Mucosa of descending colon (tissue), 3 donors: ENCODE results near the gene RPP38. TPM values are rescaled to one million over a fixed set of nuclear protein-coding genes. Genes with fewer than 3 reads are reported as not detected.

Experiments
- ATAC-seq: fragments of 200-7000 bp; cut with Tn5 transposase; one replicate; pipeline ENCODE4 v1.9.1; 2020; ENCODE audit warnings: mild to moderate bottlenecking, moderate library complexity
- DNase-seq, 3 donors: peaks; one replicate each; pipeline ENCODE4 v3.0.0-alpha.2; 2020
- H3K36me3 ChIP-seq: fragments of 200-600 bp; one replicate; pipeline ENCODE4 v1.8.0; 2021; ENCODE audit warnings: low read depth, mild to moderate bottlenecking
- H3K4me1 ChIP-seq: fragments of 200-600 bp; one replicate; pipeline ENCODE4 v1.8.0; 2021; ENCODE audit warnings: low read depth, mild to moderate bottlenecking
- H3K4me3 ChIP-seq: fragments of 200-600 bp; one replicate; pipeline ENCODE4 v1.8.0; 2021; ENCODE audit warnings: mild to moderate bottlenecking
- H3K9me3 ChIP-seq: fragments of 200-600 bp; one replicate; pipeline ENCODE4 v1.8.0; 2021; ENCODE audit warnings: mild to moderate bottlenecking
- CTCF ChIP-seq: fragments of 200-600 bp; IDR thresholded peaks from one replicate; pipeline ENCODE4 v1.8.0; 2022; ENCODE audit warnings: antibody characterized with exemption, mild to moderate bottlenecking
- intact Hi-C, 2 donors: fragments of 100-400 bp; cut with DNase I in 1 of 2; cut with micrococcal nuclease in 1 of 2; formaldehyde crosslinking; loops; one replicate each; pipeline versions ENCODE4 v1.11.0 to v1.11.1; 2022; cut with DNase I, micrococcal nuclease
- total RNA-seq, 3 donors: library from RNA; stranded (reverse); fragmentation: NEBNext Ultra II Directional in 2 of 3; extraction: Animal tissue kit (Norgen Biotek cat#: 25700) in 2 of 3; gene quantifications; one replicate each; pipeline versions ENCODE4 v1.2.1 to v1.2.4, GENCODE V29; 2021 to 2023
- donor health status: DM: no; HTN: no; CAD: no; lungs with moderate emphysema.
- donor health status: DM: no; HTN: no; CAD: no.
- donor health status: DM: no; HTN: yes; CAD: no.

RPP38 gene
- total RNA-seq, 3 donors from 2014 or later: 15.8 to 17.9 (median 17.7) TPM

- no peak for DNase-seq
Measured at GRCh38 chr10:15136129-15137035, 39.2 kb downstream of the RPP38 start.

GRCh38 chr10:15137036-15137359 lies 39.8 kb downstream of the RPP38 start:
- intact Hi-C loops: no loop called here
- no peak for TF ChIP-seq CTCF
- Histone ChIP-seq H3K9me3 (no peaks in the 10 kb centered on the region), H3K4me1 (no peaks in the 10 kb centered on the region), H3K4me3 (no peak overlapping the region), H3K36me3 (no peaks in the 10 kb centered on the region)
- ATAC-seq: no peak
- no peak for DNase-seq

More at GRCh38 chr10:15136129-15137035, 39.2 kb downstream of the RPP38 start:
- no peak for TF ChIP-seq CTCF
- Histone ChIP-seq H3K4me1 (no peaks in the 10 kb centered on the region), H3K9me3 (no peaks in the 10 kb centered on the region), H3K4me3 (no peak overlapping the region), H3K36me3 (no peaks in the 10 kb centered on the region)
- intact Hi-C loops: no loop called here
- no peak for ATAC-seq

- no peaks in the 10 kb centered on the region for H3K36me3 ChIP-seq
- no peak for TF ChIP-seq CTCF
- H3K4me1 ChIP-seq: no peaks in the 10 kb centered on the region
- intact Hi-C loops: no loop called here
- no peak overlapping the region for H3K4me3 ChIP-seq
- no peaks in the 10 kb centered on the region for H3K9me3 ChIP-seq
- DNase-seq (no peak), ATAC-seq (no peak)
Measured at GRCh38 chr10:15137636-15138035, 40.5 kb downstream of the RPP38 start.

GRCh38 chr10:15140698-15141097 lies 43.5 kb downstream of the RPP38 start:
- no peak for ATAC-seq
- H3K4me1 ChIP-seq: no peaks in the 10 kb centered on the region
- H3K9me3 ChIP-seq: no peaks in the 10 kb centered on the region
- H3K36me3 ChIP-seq: no peaks in the 10 kb centered on the region
- no peak for TF ChIP-seq CTCF
- no peak overlapping the region for H3K4me3 ChIP-seq
- intact Hi-C loops: no loop called here
- DNase-seq: no peak

GRCh38 chr10:15141136-15142054 lies 44.2 kb downstream of the RPP38 start:
- peak; percentile 40 for ATAC-seq
- no peaks in the 10 kb centered on the region for H3K9me3 ChIP-seq
- H3K36me3 ChIP-seq: no peaks in the 10 kb centered on the region
- H3K4me3 ChIP-seq: no peak overlapping the region
- TF ChIP-seq CTCF: no peak
- intact Hi-C loops: no loop called here
- no peak for DNase-seq
- no peaks in the 10 kb centered on the region for H3K4me1 ChIP-seq
